Neutrophil (primary cell): ENCODE measurements around the gene SIGLEC12.

Source experiments
- H3K27ac ChIP-seq: fragments of 200-600 bp; sonication (generic); 2 replicates; pipeline ENCODE4 v1.5.1; 2016; ENCODE audit warnings: mild to moderate bottlenecking, moderate library complexity
- H3K27me3 ChIP-seq: fragments of 200-600 bp; sonication (generic); 2 replicates; pipeline ENCODE4 v1.6.0; 2016; ENCODE audit warnings: mild to moderate bottlenecking
- H3K36me3 ChIP-seq: fragments of 200-600 bp; sonication (generic); 2 replicates; pipeline ENCODE4 v1.5.1; 2017
- H3K4me1 ChIP-seq, 2 experiments: fragments of 200-600 bp in 1 of 2; sonication (generic) in 1 of 2; 1 replicate in 1 of 2; 2 replicates in 1 of 2; pipeline versions ENCODE4 v1.5.1 to v1.6.1; 2013 to 2016; ENCODE audit warnings: low read depth in 1 of 2, low read length in 1 of 2, mild to moderate bottlenecking in 1 of 2, moderate library complexity in 1 of 2; ENCODE audit not compliant: control insufficient read depth in 1 of 2, insufficient read depth in 1 of 2
- H3K4me3 ChIP-seq, 2 experiments: fragments of 200-600 bp in 1 of 2; sonication (generic) in 1 of 2; 1 replicate in 1 of 2; 2 replicates in 1 of 2; pipeline ENCODE4 v1.5.1; 2013 to 2016; ENCODE audit warnings: low read depth in 1 of 2, low read length in 1 of 2, mild to moderate bottlenecking in 1 of 2, moderate library complexity in 1 of 2
- H3K9me3 ChIP-seq: fragments of 200-600 bp; sonication (generic); 2 replicates; pipeline ENCODE4 v1.5.1; 2016
- TF ChIP-seq, protein P1 (sequence below): fragments of 200-600 bp; sonication (generic); IDR thresholded peaks from 2 replicates; pipeline ENCODE4 v1.5.1; 2016; ENCODE audit warnings: antibody characterized with exemption

SIGLEC12 gene

GRCh38 chr19:51462681-51463080 lies 38.9 kb downstream of the SIGLEC12 start:
- peaks cover 77 to 81% of the 10 kb centered on the region in 2 experiments for H3K4me1 ChIP-seq
- no peaks in the 10 kb centered on the region for H3K27me3 ChIP-seq
- TF ChIP-seq, protein P1, sequence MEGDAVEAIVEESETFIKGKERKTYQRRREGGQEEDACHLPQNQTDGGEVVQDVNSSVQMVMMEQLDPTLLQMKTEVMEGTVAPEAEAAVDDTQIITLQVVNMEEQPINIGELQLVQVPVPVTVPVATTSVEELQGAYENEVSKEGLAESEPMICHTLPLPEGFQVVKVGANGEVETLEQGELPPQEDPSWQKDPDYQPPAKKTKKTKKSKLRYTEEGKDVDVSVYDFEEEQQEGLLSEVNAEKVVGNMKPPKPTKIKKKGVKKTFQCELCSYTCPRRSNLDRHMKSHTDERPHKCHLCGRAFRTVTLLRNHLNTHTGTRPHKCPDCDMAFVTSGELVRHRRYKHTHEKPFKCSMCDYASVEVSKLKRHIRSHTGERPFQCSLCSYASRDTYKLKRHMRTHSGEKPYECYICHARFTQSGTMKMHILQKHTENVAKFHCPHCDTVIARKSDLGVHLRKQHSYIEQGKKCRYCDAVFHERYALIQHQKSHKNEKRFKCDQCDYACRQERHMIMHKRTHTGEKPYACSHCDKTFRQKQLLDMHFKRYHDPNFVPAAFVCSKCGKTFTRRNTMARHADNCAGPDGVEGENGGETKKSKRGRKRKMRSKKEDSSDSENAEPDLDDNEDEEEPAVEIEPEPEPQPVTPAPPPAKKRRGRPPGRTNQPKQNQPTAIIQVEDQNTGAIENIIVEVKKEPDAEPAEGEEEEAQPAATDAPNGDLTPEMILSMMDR = no peak
- H3K9me3 ChIP-seq = no peaks in the 10 kb centered on the region
- peak overlapping the region in 1 of 2 experiments; percentile 28 for H3K4me3 ChIP-seq
- no peaks in the 10 kb centered on the region for H3K36me3 ChIP-seq
- peak overlapping the region; percentile 80 for H3K27ac ChIP-seq

- peak overlapping the region; percentile 80 for H3K27ac ChIP-seq
- no peaks in the 10 kb centered on the region for H3K36me3 ChIP-seq
- peaks cover 76 to 78% of the 10 kb centered on the region in 2 experiments for H3K4me1 ChIP-seq
- TF ChIP-seq, protein P1 = no peak
- no peaks in the 10 kb centered on the region for H3K27me3 ChIP-seq
- peak overlapping the region; percentile 23 to 28 for H3K4me3 ChIP-seq
- H3K9me3 ChIP-seq = no peaks in the 10 kb centered on the region
Measured at GRCh38 chr19:51462276-51462675, 39.3 kb downstream of the SIGLEC12 start.

DNA sequence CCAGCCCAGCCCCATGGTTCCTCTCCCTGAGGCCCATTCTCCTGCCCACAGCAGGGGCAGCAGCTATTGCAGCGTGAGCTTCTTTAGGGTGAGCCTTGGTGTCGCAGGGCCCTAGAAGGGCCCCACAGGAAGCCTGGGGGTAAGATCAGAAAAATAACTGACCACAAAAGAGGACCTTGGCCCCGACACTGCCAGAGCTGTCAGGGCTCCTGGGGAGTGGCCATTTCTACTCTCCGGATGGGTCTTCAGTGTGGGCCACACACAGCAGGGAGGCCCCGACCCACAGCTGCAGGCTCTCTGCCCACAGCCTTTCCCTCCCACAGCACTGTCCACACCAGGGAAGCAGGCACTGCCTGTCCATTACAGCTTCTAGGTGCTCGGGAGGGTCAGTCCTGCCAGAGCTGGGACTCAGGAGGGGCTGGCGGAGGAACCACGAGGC lies 39.9 kb downstream of the SIGLEC12 start:
- H3K4me1 ChIP-seq = peaks cover 71 to 72% of the 10 kb centered on the region in 2 experiments
- peak overlapping the region; percentile 23 to 28 for H3K4me3 ChIP-seq
- no peaks in the 10 kb centered on the region for H3K9me3 ChIP-seq
- H3K36me3 ChIP-seq = no peaks in the 10 kb centered on the region
- peak overlapping the region; percentile 80 for H3K27ac ChIP-seq
- TF ChIP-seq, protein P1 = no peak
- H3K27me3 ChIP-seq = no peaks in the 10 kb centered on the region

DNA sequence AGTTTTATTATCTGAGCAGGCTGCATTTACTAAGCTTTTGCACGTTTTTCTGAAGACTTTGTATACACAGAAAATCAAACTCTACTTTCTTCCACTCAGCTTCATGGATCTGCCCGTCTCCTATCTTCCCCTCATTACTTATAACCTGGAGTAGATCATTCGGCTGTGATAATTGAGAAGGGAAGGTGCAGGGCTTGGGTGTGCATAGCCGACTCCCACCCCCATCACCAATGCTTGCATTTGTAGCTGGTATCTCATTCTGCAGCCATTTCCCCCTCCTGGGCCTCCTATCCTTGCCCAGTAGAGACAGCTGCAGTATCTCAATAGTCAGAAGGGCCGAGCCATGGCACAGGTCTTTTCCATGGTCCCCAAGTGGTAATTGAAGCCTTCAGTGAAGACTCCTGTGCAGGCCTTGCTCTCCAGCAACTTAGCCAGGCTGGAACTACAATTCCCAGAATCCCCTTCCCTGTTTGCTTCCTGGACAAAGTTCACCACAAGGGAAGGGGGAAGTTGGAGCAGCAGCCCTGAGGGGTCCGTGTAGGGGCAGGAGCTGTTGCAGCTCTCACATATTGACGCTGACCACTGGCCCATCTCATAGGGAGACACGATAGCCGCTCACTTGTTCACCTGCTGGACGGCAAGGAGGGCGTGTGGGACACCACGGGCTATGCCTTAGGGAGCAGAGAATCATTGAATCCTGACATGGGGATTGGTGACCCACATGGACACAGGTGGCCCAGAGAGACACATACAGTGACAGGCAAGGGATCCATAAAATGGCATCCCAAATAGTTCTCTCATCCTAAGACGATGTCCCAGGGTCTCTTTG lies 41.2 kb downstream of the SIGLEC12 start:
- no peaks in the 10 kb centered on the region for H3K36me3 ChIP-seq
- no peaks in the 10 kb centered on the region for H3K9me3 ChIP-seq
- no peaks in the 10 kb centered on the region for H3K27me3 ChIP-seq
- peak overlapping the region; percentile 80 for H3K27ac ChIP-seq
- peak overlapping the region; percentile 28 to 31 for H3K4me3 ChIP-seq
- TF ChIP-seq, protein P1 = no peak
- H3K4me1 ChIP-seq = peaks cover 59 to 63% of the 10 kb centered on the region in 2 experiments

GRCh38 chr19:51458899-51459505 lies 42.6 kb downstream of the SIGLEC12 start:
- H3K36me3 ChIP-seq = no peaks in the 10 kb centered on the region
- H3K4me1 ChIP-seq = peaks cover 55 to 59% of the 10 kb centered on the region in 2 experiments
- no peaks in the 10 kb centered on the region for H3K9me3 ChIP-seq
- H3K27me3 ChIP-seq = no peaks in the 10 kb centered on the region
- H3K4me3 ChIP-seq = no peak overlapping the region
- TF ChIP-seq, protein P1 = no peak
- H3K27ac ChIP-seq = no peak overlapping the region
